GM19452 (cell line): ENCODE data around the gene DHRSX.
"Not testable (repeated sequence)": the region's sequence is repeated elsewhere in the genome, so short reads cannot be mapped to it uniquely, and the experiment has no call there.

Source experiments
- ATAC-seq: cut with Tn5 transposase; IDR thresholded peaks from one replicate; pipeline ENCODE4 v1.9.1; 2021; ENCODE audit not compliant: unreplicated experiment

The DHRSX gene

DNA sequence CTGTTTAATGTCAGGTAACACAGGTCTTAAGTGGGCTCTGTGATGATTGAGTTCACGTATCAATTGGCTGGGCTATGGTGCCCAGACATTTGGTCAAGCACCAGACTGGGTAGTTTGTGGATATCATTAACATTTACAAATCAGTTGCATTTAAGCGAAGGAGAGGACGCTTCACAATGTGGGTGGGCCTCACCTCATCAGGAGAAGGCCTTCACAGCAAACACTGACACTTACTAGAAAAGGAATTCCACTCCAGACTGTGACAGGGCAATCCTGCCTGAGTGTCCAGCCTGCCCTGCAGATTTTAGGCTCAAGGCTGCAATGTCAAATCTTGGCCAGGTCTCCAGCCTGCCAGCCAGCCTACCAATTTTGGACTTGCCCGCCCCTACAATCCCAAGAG, 270.3 kb downstream of the DHRSX start:
- no peak for ATAC-seq

GRCh38 chrX:2228536-2228935, 272.2 kb downstream of the DHRSX start:
- ATAC-seq: no peak

DNA sequence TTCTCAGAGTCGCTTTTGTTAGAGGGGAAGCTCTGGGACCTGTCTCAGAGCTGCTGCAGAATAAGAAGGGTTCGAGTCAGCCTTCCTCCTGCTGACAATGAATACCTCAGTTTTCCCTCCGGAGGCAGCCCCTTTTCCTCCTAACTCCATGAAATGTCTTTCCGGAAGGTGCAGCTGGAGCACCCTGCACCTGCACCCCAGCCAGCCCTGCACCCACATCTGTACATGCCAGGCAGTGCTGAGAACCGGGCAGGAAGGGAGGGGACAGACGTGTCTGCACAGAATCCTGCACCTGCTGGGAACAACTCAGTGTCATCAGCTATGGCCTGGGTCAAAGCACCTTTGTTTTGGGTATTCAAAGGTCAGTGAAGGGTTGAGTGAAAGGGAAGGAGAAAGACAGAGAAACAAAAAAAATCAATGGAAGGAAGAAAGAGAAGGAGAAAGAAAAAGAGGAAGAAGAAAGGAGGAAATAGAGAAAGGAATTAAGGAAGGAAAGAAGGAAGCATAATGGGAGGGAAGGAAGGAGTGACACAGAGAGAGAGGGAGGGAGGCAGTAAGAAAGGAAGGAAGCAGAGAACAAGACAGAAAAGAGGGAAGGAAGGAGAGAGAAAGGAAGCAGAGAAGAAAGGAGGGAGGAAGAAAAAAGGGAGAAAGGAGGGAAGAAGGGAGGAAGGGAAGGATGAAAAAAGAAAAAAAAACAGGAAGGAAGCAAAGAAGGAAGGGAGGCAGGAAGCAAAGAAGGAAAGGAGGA, 273.7 kb downstream of the DHRSX start:
- ATAC-seq: no peak

DNA sequence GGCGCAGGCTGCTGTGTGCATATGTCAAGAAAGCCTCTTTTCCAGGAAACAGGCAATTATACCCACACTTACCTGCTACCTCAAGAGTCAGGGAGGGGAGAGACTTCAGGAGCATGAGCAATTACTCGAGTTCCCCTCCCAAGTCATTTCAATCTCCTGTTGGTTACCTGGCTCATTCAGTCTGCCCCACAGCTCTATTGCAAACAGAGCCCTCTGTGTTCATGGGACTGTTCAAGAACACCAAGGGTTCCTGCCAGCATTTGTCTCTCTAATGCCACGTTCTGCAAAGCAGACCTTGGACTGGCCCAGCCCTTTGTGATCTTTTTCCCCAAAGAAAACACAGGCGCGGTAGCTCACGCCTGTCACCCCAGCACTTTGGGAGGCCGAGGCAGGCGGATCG, 274.6 kb downstream of the DHRSX start:
- ATAC-seq: no peak

DNA sequence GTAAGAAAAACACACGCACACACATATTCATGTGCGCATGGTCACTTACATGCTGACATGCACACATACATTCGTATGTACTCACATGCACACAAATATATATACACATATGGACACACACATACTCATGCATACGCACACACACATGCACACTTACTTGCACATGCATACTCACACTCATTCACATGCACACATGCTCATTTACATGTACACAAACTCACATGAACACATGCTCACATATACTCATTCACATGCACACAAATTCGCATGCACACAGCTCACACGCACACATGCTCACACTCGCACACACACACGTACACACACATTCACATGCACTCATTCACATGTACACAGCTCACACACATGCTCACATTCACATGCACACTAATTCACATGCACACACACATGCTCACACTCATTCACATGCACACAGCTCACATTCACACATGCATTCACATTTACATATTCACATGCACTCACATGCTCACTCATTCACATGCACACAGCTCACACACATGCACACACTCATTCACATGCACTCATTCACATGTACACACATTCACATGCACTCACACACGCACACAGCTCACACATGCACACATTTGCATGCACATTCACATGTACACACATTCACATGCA, 276.1 kb downstream of the DHRSX start:
- no peak for ATAC-seq

DNA sequence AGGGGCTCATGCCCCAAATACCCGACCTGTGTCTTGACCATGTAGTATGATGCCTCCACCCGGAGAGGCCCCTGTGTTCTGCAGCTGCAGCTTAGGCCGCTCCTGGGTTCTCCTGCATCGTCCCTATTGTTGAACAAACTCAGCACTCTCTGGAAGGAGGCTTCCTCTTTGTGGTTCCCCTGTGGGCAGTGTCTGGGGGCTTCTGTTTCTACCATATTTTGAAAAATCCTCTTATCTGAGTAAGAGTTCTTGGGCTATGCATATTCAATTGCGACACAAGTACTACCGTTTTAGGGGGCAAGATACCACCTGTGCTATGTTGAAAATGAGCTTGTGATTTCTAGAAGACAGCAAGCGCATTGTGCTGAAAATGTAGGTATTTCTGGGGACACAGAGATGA, 276.6 kb downstream of the DHRSX start:
- ATAC-seq: no peak

- no peak for ATAC-seq
Measured at GRCh38 chrX:2220829-2221567, 279.8 kb downstream of the DHRSX start.

GRCh38 chrX:2220296-2220695, 280.5 kb downstream of the DHRSX start:
- ATAC-seq: no peak

DNA sequence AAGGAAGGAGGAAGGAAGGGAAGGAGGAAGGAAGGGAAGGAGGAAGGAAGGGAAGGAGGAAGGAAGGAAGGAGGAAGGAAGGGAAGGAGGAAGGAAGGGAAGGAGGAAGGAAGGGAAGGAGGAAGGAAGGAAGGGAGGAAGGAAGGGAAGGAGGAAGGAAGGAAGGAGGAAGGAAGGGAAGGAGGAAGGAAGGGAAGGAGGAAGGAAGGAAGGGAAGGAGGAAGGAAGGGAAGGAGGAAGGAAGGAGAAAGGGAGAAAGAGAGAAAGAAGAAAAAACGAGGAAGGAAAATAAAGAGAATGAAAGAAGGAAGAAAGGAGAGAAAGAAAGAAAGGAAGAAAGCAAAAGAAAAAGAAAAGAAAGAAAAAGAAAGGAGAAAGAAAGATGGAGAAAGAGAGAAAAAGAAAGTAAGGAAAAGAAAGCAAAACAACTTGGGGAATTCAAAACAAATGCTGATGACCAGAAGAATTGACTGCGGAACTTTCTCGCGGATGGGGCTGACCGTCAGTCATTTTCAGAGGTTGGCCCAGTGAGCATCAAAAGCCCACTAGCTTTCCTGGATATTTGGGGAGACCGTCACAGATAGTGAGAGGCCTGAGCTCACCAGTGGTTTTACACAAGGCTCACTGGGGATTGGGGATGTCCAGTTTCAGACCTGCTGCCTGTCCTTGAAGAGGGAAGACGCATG, 286.5 kb downstream of the DHRSX start:
- ATAC-seq: not testable (repeated sequence)

DNA sequence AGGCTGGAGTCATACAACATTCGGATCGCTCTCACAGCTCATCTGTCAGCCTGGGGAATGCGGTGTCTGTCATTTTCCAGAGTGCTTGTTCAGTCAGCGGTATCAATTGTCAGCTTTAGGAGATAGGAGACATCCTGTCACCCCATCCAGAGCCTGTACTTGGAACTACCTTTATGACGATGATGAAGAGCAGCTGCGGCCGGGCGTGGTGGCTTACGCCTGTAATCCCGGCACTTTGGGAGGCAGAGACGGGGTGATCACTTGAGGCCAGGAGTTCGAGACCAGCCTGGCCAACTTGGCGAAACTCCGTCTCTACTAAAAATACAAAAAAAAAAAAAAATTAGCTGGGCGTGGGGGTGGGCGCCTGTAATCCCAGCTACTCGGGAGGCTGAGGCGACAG, 289.1 kb downstream of the DHRSX start:
- not testable (repeated sequence) for ATAC-seq

DNA sequence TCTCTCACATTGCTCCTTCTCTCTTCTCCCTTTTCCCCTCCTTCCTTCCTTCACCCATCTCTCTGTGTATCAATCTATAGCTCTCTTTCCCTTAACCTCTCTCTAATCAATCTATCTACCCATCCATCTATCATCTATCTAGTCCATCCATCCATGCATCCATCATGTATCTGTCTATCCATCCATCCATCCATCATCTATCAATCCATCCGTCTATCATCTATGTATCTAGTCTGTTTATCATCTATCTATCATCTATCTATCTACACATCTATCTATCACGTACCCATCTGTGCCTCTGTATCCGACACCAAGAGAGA, 307.5 kb downstream of the DHRSX start:
- ATAC-seq: no peak

- ATAC-seq: no peak
Measured at GRCh38 chrX:2192584-2193272, 308.0 kb downstream of the DHRSX start.

- ATAC-seq: no peak
Measured at GRCh38 chrX:2188840-2189239, 311.9 kb downstream of the DHRSX start.

GRCh38 chrX:2188330-2188792, 312.4 kb downstream of the DHRSX start:
- ATAC-seq: no peak

DNA sequence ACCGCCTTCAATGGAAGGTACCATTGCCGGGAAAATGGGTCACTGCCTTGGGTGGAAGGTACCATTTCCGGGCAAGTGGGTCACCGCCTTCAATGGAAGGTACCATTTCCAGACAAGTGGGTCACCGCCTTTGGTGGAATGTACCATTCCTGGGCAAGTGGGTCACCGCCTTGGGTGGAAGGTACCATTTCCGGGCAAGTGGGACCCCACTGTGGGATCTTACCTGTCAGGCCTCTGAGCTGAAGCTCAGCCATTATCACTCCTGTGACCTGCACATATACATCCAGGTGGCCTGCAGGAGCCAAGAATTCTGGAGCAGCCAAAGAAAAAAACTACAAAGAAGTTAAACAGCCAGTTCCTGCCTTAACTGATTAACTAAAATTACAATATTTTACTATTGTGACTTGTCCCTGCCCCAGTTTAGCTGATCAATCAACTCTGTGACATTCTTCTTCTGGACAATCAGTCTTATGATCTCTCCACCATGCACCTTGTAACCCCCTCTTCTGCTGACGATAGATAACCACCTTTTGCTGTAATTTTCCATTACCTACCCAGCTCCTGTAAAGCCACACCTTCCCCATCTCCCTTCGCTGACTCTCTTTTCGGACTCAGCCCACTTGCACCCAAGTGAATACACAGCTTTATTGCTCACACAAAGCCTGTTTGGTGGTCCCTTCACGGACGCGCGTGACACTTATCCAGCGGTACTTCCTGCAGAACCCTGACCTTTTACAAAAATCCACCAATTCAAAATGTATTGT, 313.2 kb downstream of the DHRSX start:
- no peak for ATAC-seq

DNA sequence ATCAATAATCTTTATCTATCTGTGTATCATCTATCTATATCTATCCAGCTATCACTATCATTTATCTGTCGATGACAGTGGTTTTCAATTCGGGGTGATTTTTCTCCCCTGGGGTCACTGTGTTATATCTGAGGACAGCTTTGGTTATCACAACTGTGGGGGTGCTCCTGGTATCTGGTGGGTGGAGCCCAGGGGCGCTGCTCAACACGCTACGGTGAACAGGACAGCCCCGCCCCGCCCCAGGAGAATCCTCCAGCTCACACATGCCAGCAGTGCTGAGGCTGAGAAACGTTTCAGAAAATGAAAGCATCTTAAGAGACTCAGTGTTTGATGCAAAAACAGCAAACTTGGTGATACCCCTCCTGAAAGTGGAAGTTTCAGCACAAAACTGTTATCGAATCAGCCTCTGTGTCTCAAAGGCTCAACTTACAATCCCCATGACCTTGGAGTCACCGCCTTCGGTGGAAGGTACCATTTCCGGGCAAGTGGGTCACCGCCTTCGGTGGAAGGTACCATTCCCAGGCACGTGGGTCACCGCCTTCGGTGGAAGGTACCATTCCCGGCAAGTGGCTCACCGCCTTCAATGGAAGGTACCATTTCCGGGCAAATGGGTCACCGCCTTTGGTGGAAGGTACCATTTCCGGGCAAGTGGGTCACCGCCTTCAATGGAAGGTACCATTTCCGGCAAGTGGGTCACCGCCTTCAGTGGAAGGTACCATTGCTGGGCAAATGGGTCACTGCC, 315.3 kb downstream of the DHRSX start:
- no peak for ATAC-seq

- ATAC-seq: no peak
Measured at GRCh38 chrX:2184089-2184488, 316.7 kb downstream of the DHRSX start.

DNA sequence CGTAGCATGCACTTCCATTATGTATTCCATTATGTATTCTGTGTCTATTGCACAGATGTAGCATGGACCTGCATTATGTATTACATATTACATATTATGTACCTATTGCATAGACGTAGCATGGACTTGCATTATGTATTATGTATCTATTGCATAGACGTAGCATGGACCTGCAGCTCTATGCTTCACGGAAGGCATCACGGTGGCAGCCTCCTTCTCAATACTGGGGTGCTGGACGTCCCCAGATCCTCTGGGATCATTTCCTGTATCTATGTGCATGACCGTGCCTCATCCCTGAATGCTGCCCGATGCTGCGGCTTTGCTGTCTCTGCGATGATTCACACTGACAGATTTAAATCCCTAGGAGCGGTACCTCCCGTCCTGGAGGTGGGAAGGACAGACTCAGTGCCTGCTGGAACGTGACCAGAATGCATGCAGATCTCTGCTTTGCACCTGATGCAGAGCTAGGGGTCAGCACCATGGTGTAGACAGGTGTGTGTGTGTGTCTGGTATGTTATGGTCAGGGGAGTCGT, 317.5 kb downstream of the DHRSX start:
- no peak for ATAC-seq

DNA sequence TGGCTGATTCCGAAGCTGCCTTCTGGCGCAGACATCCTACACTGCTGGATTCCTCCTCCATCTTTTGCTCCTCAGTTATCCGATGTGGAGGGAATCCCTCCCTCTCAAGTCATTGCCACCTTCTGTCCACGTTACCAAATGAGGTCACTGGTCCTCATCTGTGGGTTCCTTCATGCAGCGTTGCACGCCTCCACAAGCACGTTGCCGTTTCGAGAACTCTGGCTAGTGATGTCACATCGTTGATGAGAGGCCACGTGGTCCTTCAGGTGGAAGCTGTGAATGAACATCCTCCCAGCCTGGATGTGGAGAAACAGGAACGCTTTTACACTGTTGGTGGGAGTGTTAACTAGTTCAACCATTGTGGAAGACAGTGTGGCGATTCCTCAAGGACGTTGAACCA, 323.2 kb downstream of the DHRSX start:
- no peak for ATAC-seq
